ENCODE measurements around the gene IL15RA.

- no peak for TF ChIP-seq CTCF (IDR thresholded peaks at IDR 0.05)
- TF ChIP-seq POLR2A (IDR thresholded peaks at IDR 0.05) = no peak
- TF ChIP-seq POLR2AphosphoS5 (IDR thresholded peaks at IDR 0.05; ENCODE audit: insufficient read depth in 1 of 2, low read depth in 1 of 2) = no peak
Measured at GRCh38 chr10:5999440-6000165, 22.3 kb upstream of the IL15RA start.
